Middle frontal gyrus (tissue), 1 donor: ENCODE results near the gene PSMD4.
"Not testable (repeated sequence)": the region's sequence is repeated elsewhere in the genome, so short reads cannot be mapped to it uniquely, and the experiment has no call there.

Source experiments
- DNase-seq: peaks from one replicate; pipeline ENCODE4 v3.0.0-alpha.2; 2015; ENCODE audit warnings: low spot score; ENCODE audit errors: extremely low spot score

The PSMD4 gene

DNA sequence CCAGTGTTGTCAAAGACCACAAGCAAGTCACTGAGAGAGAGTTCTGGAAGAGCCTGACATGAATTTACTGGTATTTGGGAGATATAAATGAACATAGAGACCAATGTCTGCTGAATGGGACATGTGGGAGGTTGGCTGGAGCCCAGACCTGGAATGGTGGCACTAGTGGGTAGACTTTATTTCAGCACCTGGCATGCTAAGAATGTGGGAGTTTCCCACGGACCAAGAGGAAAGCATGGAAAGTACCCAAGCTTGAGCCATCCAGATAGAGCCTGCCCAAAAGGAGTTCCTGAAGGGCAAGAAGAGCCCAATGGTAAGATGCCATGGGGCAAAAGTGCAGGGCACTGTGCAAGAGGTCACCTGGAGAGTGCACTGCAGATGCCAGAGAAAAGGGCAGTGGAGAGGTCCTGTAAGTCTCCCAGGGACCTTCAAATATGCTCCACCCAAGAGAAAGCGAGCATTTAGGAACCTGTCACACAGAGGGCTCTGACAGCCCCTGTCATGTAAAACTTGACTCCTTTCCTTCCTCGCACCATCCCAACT, 19.5 kb downstream of the PSMD4 start:
- no peak for DNase-seq

GRCh38 chr1:151275341-151275740, 20.8 kb downstream of the PSMD4 start:
- not testable (repeated sequence) for DNase-seq

- DNase-seq, result no peak
These were observed 22.7 kb downstream of the PSMD4 start for GRCh38 chr1:151277249-151277648.

GRCh38 chr1:151281225-151281968, 26.9 kb downstream of the PSMD4 start:
- DNase-seq, result peak; percentile 94

DNA sequence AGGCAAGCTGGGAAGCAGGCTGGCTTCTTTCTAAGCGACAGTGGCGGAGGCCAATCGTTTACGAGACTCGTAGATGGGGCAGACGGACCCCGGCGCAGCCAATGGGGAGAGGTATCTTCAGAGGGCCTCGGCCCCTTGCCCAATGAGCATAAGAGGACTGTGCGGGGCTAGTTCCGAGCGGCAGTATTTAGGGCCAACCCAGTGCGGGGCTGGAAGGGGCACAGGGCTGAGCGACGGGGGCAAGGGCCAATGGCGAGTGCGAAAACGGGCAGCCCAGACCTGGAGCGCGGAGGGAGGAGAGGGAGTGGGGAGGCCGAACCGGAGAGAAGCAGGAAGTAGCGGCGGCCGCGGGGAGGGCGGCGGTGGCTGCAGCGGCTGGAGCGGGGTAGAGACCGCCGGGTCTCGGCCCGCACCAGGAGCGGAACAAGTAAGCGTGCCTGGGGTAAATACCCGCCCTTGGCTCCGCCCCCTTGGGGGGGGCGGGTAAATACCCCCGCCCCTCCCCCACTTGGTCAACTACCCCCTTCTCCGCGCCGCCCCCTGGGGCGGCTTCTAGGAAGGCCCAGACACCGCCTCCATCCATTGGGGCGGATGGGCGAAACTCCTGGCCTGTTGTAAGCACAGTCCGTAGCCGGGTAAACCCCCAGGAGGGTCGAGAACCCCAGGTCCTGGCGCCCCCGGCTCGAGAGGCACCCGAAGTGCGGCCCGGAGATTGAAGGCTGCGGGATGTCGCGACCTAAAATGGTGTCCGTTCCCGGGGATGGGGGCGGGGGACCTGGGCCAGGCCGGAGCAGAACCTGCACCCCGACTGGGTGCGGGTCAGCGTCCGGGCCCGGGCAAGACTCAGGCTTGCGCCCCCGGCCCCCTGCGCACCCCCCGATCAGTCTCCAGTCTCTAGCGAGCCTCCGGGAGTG, 27.7 kb downstream of the PSMD4 start, which contains the start of gene ZNF687:
Gene ZNF687, plus strand, starts transcription at position 331 of the 914 bp plus-strand sequence. CDS start 3,993 bp downstream, outside the sequence.
- DNase-seq, result peak; percentile 100

GRCh38 chr1:151282883-151283725, 28.6 kb downstream of the PSMD4 start:
- no peak for DNase-seq

- DNase-seq, result no peak
These were observed 29.6 kb downstream of the PSMD4 start for GRCh38 chr1:151284013-151284577.

GRCh38 chr1:151286619-151287340, 32.2 kb downstream of the PSMD4 start:
- no peak for DNase-seq

DNA sequence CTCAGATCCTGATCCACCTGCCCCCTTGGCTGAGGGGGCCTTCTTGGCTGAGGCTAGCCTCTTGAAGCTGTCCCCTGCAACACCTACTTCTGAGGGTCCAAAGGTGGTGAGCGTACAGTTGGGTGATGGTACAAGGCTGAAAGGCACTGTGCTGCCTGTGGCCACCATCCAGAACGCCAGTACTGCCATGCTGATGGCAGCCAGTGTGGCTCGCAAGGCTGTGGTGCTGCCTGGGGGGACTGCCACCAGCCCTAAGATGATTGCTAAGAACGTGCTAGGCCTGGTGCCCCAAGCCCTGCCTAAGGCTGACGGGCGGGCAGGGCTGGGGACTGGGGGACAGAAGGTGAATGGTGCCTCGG, 32.8 kb downstream of the PSMD4 start:
- no peak for DNase-seq

DNA sequence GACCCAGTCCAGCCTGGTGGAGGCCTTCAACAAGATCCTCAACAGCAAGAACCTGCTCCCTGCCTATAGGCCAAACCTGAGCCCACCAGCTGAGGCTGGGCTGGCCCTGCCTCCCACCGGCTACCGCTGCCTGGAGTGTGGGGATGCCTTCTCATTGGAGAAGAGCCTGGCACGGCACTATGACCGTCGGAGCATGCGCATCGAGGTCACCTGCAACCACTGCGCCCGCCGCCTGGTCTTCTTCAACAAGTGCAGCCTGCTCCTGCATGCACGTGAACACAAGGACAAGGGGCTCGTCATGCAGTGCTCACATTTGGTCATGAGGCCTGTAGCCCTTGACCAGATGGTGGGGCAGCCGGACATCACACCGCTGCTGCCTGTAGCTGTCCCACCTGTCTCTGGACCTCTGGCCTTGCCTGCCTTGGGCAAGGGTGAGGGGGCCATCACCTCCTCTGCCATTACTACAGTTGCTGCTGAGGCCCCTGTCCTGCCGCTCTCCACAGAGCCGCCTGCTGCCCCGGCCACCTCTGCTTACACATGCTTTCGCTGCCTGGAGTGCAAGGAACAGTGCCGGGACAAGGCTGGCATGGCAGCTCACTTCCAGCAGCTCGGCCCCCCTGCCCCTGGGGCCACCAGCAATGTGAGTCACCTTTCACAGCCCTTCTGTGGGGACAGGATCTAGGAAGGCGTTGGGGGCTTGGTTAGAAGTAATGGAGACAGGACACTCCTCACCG, 33.4 kb downstream of the PSMD4 start:
- DNase-seq, result no peak

- no peak for DNase-seq
These were observed 34.0 kb downstream of the PSMD4 start for GRCh38 chr1:151288502-151288901.

DNA sequence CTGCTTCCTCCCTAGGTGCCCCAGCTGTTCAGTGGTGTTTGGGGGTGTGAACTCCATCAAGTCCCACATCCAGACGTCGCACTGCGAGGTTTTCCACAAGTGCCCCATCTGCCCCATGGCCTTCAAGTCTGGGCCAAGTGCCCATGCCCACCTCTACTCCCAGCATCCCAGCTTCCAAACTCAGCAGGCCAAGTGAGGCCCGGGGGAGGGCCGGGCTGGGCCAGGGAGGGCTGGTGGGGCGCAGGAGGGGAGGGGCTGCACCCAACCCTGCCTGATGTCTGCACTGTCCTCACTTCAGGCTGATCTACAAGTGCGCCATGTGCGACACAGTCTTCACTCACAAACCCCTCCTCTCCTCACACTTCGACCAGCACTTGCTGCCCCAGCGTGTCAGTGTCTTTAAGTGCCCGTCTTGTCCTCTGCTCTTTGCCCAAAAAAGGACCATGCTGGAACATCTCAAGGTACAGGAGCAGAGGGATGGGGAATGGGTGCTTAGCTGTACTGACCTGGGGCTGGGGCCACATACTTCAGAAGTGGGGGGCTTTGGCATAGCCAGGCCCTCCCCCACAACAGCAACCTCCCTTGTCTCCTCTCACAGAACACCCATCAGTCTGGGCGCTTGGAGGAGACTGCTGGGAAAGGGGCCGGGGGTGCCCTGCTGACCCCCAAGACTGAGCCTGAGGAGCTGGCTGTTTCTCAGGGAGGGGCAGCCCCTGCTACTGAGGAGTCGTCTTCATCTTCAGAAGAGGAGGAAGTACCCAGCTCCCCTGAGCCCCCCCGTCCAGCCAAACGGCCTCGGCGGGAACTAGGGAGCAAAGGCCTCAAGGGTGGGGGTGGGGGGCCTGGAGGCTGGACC, 34.8 kb downstream of the PSMD4 start:
- DNase-seq, result no peak

- no peak for DNase-seq
These were observed 35.6 kb downstream of the PSMD4 start for GRCh38 chr1:151289991-151290708.

DNA sequence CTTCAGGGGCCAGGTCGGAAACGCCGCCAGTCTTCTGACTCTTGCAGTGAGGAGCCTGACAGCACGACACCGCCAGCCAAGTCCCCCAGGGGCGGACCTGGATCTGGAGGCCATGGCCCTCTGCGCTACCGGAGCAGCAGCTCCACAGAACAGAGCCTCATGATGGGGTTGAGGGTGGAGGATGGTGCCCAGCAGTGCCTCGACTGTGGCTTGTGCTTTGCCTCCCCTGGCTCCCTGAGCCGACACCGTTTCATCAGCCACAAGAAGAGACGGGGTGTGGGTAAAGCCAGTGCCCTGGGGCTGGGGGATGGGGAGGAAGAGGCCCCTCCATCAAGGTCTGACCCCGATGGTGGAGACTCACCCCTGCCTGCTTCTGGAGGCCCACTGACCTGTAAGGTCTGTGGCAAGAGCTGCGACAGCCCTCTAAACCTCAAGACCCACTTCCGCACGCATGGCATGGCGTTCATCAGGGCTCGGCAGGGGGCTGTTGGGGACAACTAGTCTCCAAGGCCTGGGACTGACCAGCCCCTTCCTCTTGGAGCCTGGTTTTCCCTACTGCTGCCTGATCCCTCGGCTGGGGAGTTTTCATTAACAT, 36.3 kb downstream of the PSMD4 start:
- DNase-seq, result no peak

GRCh38 chr1:151292207-151293030, 37.9 kb downstream of the PSMD4 start:
- DNase-seq, result no peak

DNA sequence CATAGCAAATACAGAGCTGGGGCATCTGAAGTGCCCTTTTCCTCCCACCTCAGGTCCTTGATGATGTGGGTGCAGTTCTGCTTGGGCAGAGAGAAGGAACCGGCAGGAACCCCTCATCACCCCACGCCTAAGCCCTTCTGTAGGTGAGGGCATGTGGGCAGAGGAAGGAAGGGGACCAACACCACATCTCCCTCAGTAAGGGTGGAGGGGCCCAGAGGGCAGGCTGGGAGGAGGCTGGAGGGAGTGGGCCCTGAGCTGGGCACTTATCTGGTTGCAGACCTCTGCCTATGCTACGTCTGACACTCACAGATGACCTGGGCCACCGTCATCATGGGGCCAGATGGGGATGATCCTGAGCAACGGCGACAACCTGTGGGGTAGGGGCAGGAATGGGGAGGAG, 38.6 kb downstream of the PSMD4 start:
- DNase-seq, result no peak
